Duodenal mucosa (tissue), 2 donors: ENCODE results near the gene CMTM8.

Source experiments
- H3K27ac ChIP-seq: one replicate; pipeline ENCODE4 v1.7.0; 2013; ENCODE audit warnings: low read depth, low read length
- H3K27me3 ChIP-seq, 2 donors: one replicate each; pipeline ENCODE4 v1.7.0; 2013; ENCODE audit warnings: low read length in 2 of 2, control low read depth in 1 of 2; ENCODE audit not compliant: insufficient read depth in 2 of 2, control insufficient read depth in 1 of 2
- H3K36me3 ChIP-seq, 2 donors: one replicate each; pipeline ENCODE4 v1.7.0; 2013; ENCODE audit warnings: low read length in 2 of 2, control low read depth in 1 of 2; ENCODE audit not compliant: insufficient read depth in 2 of 2, control insufficient read depth in 1 of 2
- H3K4me1 ChIP-seq, 2 donors: one replicate each; pipeline ENCODE4 v1.7.0; 2013; ENCODE audit warnings: low read length in 2 of 2, control low read depth in 1 of 2; ENCODE audit not compliant: insufficient read depth in 2 of 2, control insufficient read depth in 1 of 2
- H3K4me3 ChIP-seq, 2 donors: one replicate each; pipeline ENCODE4 v1.7.0; 2013; ENCODE audit warnings: low read length in 2 of 2, low read depth in 1 of 2
- H3K9ac ChIP-seq, 2 donors: one replicate each; pipeline ENCODE4 v1.7.0; 2013; ENCODE audit warnings: low read length in 2 of 2, low read depth in 1 of 2
- H3K9me3 ChIP-seq, 2 donors: one replicate each; pipeline ENCODE4 v1.7.0; 2013; ENCODE audit warnings: low read length in 2 of 2, control low read depth in 1 of 2; ENCODE audit not compliant: control insufficient read depth in 1 of 2

CMTM8 gene

DNA sequence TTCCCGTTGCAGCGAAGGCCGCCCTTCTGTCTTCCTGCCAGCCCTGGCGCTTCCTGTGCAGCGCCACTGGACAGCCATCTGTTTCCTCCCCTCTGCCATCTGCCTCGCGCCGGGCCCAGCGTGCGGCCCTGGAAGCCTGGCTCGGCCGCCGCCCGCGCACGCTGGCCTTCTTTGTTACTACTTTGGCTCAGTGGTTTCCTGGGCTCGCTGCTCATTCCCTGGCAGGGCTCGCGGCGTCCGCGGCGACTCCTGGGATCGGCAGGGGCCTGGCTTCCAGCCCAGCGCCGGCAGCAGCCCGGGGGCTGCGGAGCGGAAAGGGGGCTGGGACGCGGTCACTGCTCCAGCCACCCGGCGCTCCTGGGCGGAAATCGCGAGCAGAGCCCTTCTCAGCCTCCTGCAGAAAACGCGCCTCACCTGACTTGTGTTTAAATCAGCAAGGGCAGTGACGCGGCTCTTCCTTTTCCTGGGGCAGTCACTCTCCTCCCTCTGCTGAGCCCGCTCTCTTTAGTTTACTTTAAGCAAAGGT lies 163.1 kb downstream of the CMTM8 start:
- peak overlapping the region; percentile 55 to 76 for H3K9ac ChIP-seq

DNA sequence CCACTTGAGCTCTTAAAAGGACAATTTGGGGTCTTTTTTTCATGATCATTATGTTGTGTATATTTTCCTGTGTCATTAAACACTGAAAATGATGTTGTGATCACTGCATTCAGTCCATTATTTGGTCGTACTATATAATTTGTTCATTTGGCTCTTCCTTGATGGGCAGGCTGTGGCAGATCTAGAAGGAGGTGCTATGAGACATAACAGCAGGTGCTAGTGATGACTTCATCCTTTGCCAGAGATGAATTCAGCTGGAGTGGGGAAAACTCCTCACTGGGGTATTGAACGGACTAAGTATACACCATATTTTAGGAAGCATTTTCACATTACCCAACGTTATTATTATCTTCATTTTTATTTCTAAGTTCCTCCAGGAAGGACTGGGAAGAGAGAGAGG lies 165.2 kb downstream of the CMTM8 start:
- no peak overlapping the region for H3K4me3 ChIP-seq
- no peak overlapping the region for H3K27ac ChIP-seq
- no peak overlapping the region for H3K9ac ChIP-seq
- peaks cover 16 to 20% of the 10 kb centered on the region in 2 donors for H3K4me1 ChIP-seq
- H3K27me3 ChIP-seq: no peaks in the 10 kb centered on the region
- no peaks in the 10 kb centered on the region for H3K9me3 ChIP-seq
- no peaks in the 10 kb centered on the region for H3K36me3 ChIP-seq

More for the DNA sequence above, 163.1 kb downstream of the CMTM8 start:
- H3K9me3 ChIP-seq: no peaks in the 10 kb centered on the region
- no peaks in the 10 kb centered on the region for H3K27me3 ChIP-seq
- H3K4me3 ChIP-seq: peak overlapping the region; percentile 68 to 70
- H3K27ac ChIP-seq: peak overlapping the region; percentile 68
- peaks cover 13 to 21% of the 10 kb centered on the region in 2 donors for H3K4me1 ChIP-seq
- no peaks in the 10 kb centered on the region for H3K36me3 ChIP-seq

GRCh38 chr3:32404714-32405113 lies 166.2 kb downstream of the CMTM8 start:
- H3K4me1 ChIP-seq: peaks cover 16 to 17% of the 10 kb centered on the region in 2 donors
- no peaks in the 10 kb centered on the region for H3K27me3 ChIP-seq
- no peak overlapping the region for H3K27ac ChIP-seq
- H3K9ac ChIP-seq: no peak overlapping the region
- no peaks in the 10 kb centered on the region for H3K9me3 ChIP-seq
- H3K4me3 ChIP-seq: no peak overlapping the region
- no peaks in the 10 kb centered on the region for H3K36me3 ChIP-seq

- Histone ChIP-seq H3K27ac (no peak overlapping the region), H3K4me3 (no peak overlapping the region), H3K27me3 (no peaks in the 10 kb centered on the region), H3K9me3 (no peaks in the 10 kb centered on the region), H3K4me1 (peaks cover 16 to 17% of the 10 kb centered on the region in 2 donors), H3K9ac (no peak overlapping the region), H3K36me3 (no peaks in the 10 kb centered on the region)
These were observed 166.7 kb downstream of the CMTM8 start for GRCh38 chr3:32405155-32405554.

DNA sequence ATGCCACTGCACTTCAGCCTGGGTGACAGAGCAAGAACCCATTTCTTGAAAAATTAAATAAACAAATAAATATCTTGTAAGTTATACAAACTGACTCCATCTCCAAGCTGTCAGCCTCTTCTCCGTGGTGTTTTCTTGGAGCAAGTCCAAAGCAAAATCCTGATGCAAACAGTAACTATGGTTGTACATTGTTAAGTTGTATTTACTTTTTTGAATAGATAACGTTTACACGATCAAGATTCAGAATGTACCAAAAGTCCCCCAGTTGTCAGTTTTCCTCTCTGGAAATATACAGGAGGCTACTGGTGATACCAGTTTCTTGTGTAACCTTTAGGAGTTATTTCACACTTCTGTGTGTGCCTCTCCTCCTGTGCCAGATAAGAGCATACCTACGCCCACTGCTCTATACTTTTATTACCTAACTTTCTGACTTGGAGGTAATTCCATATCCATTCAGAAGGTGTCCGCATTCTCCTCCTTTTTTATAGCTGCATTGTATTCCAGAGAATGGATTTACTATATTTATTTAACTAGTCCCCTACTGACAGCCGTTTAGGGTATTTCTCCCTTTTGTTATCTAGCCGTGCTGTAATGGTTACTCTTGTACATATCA lies 167.3 kb downstream of the CMTM8 start:
- no peak overlapping the region for H3K27ac ChIP-seq
- no peaks in the 10 kb centered on the region for H3K27me3 ChIP-seq
- H3K36me3 ChIP-seq: no peaks in the 10 kb centered on the region
- no peaks in the 10 kb centered on the region for H3K9me3 ChIP-seq
- H3K4me3 ChIP-seq: no peak overlapping the region
- peaks cover 12 to 17% of the 10 kb centered on the region in 2 donors for H3K4me1 ChIP-seq
- no peak overlapping the region for H3K9ac ChIP-seq

DNA sequence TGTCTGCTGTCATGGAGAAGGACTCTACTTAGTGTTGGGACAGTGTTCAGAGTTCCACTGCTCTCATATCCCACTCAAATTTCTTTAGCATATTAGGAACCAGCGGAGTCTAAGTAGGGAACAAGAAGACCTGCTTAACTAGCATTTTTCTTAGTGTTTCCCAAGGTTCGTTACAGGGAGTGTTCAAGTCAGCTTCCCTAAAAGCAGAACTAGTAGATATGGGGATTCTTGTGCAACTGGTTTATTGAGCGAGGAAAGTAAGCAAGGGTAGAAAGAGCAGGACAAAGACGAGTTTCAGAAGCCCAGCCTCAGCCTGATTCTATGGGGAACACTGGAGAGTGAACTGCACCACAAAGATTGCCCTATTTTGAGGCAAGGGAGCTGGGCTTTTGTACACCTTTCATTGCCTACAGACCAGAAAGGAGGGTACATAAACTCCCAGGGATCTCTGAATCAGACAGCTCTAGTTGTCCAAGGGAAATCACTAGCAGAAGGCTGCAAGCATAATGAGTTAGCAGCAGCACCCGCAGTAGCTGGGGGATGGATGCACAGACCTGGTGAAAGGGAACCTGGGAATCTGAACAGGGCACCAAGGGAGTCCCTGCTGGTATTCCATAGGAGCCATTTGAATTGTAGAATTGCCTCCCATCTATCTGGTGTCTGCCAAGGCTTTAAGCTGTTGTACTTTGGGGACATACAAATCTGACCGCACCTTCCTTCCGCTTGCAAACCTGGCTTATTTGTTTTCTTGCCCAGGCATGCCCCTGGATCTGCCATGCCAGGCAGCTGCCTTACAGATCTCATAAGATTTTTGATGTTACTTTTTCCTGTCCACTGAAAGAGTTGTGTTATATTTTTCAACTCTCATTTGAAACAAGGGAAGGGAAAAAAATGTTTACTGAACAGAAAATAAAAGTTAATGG lies 168.3 kb downstream of the CMTM8 start:
- Histone ChIP-seq H3K4me1 (peaks cover 6 to 10% of the 10 kb centered on the region in 2 donors), H3K36me3 (no peaks in the 10 kb centered on the region), H3K9me3 (no peaks in the 10 kb centered on the region), H3K4me3 (no peak overlapping the region), H3K27me3 (no peaks in the 10 kb centered on the region), H3K27ac (no peak overlapping the region), H3K9ac (no peak overlapping the region)

DNA sequence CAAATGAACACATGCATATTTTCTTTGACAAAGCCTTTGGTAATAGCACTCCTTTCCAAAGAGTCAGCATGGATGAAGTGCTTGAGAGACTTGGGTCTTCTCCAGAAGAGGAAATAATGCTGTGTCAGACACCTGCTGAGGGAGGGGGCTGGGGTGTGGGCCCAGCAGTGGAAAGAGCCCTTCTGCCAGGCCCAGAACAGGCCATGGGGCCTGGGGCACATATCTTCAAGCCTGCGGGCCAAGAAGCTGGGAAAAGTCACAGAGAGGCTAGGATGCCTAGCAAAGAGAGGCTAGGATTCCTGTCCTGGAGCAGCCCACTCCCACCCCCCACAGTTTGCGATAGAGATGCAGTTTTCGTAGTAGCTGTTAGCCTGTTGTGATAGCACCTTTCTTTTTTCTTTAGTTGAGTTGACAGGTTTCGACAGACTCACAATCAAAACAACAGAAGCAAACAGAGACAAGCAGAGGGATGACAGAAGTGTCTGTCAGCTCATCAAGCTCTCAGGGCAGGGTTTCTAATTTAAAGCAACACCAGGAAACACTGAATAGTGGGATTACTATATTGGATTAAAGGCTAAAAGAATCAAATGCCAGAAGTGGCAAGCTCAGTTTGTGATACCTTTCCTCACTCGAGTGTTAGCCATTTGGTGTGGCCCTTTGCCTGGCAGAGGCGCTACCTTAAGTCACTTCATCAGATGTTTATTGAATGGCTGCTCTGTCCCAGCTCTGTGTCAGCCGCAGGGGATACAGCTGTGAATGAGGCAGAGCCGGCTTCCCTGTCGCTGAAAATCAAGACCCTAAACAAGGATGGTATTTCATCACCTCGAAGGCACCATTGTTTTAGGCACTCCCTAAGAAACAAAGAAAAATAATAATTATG lies 172.1 kb downstream of the CMTM8 start:
- Histone ChIP-seq H3K27ac (no peak overlapping the region), H3K4me1 (peaks cover 0 to 3% of the 10 kb centered on the region in 2 donors), H3K4me3 (no peak overlapping the region), H3K36me3 (no peaks in the 10 kb centered on the region), H3K9me3 (no peaks in the 10 kb centered on the region), H3K27me3 (no peaks in the 10 kb centered on the region), H3K9ac (no peak overlapping the region)

- no peak overlapping the region for H3K9ac ChIP-seq
- no peaks in the 10 kb centered on the region for H3K36me3 ChIP-seq
- no peaks in the 10 kb centered on the region for H3K27me3 ChIP-seq
- H3K9me3 ChIP-seq: no peaks in the 10 kb centered on the region
- H3K27ac ChIP-seq: no peak overlapping the region
- peaks cover 0 to 3% of the 10 kb centered on the region in 2 donors for H3K4me1 ChIP-seq
- H3K4me3 ChIP-seq: no peak overlapping the region
These were observed 173.0 kb downstream of the CMTM8 start for GRCh38 chr3:32411442-32411841.

- H3K4me3 ChIP-seq: no peak overlapping the region
- H3K9me3 ChIP-seq: no peaks in the 10 kb centered on the region
- H3K36me3 ChIP-seq: no peaks in the 10 kb centered on the region
- H3K9ac ChIP-seq: no peak overlapping the region
- H3K4me1 ChIP-seq: peaks cover 0 to under 1% of the 10 kb centered on the region in 2 donors
- H3K27ac ChIP-seq: no peak overlapping the region
- H3K27me3 ChIP-seq: no peaks in the 10 kb centered on the region
These were observed 174.4 kb downstream of the CMTM8 start for GRCh38 chr3:32412887-32413286.
